GM18858 (cell line): ENCODE results near the gene TEX12.
A peak's percentile ranks its signal among the peaks of the same experiment; 100 is the strongest.

Experiments
- ATAC-seq: cut with Tn5 transposase; IDR thresholded peaks from one replicate; pipeline ENCODE4 v1.9.1; 2021; ENCODE audit not compliant: unreplicated experiment

Gene TEX12

DNA sequence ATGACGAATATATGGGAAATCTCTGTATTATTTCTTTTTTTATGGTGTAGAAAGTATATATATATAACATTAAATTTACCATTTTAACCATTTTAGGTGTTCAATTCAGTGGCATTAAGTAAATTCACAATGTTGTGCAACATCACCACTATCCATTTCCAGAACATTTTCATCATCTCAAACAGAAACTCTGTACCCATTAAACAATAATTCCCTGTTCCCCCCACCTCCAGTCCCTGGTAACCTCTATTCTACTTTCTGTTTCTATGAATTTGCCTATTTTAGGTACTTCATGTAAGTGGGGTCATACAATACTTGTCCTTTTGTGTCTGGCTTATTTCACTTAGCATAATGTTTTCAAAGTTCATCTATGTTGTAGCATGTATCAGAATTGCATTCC lies 43.7 kb downstream of the TEX12 start:
- ATAC-seq, result no peak

DNA sequence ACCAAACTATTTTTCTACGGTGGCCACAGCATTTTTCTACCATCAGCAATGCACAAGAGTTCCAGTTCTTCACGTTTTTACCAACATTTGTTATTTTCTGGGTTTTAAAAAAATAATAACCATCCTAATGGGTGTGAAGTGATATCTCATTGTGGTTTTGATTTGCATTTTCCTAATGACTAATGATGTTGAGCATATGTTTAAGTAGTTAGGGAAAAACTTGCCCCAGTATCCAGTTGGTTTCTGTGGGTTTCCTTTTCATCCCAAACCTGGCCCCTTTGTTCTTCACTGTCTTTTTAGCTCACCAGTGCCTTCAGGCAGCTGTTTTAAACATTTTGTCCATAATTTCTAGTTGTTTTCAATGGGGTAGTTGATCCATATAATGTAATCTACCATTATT lies 44.4 kb downstream of the TEX12 start:
- ATAC-seq, result no peak

DNA sequence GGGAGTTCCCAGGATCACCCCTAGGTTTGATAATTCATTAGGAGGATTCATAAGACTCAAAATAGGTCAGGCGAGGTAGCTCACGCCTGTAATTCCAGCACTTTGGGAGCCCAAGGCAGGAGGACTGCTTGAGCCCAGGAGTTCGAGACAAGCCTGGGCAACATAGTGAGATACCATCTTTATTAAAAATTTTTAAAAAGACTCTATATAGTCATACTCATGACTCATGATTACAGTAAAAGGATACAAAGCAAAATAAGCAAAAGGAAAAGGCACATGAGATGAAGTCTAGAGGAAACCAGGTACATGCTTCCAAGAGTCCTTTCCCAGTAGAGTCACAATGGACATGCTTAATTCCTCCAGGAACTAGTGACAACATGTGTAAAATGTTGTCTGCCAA lies 45.1 kb downstream of the TEX12 start:
- ATAC-seq, result no peak

DNA sequence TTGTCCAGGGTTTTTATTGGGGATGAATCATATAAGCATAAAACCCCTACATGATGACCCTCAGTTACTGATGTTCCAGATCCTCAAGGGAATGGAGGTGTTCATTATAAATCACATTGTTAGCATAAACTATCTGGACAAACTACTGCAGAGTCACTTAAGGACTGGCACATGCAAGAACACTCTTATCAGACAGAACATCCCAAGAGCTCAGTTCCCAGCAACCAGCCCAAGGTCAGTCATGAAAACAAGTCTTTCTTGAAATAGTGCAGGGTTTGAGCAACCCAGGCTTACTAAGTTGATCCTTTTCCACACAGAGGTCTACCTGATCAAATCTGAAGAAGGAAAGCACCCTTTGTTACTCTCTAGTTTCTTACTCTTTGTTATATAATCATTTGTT lies 45.5 kb downstream of the TEX12 start:
- no peak for ATAC-seq

DNA sequence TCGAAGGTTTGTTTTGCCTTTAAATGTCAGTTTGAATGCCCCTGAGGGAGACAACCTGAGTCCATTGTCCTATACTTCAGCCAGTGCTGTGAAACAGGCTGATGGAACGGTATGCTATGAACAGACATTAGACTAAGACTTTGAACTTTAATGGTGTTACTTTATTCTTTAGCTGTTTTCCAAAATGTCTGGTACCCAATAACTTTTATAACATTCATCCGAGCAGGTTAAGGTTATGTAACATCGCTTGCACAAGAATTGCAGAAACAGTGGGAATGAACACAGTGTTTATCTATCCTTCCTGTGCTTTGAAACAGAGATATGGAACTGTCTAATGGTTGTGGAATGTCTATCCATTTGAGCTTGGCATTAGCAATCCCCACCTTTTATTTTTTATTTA lies 46.6 kb downstream of the TEX12 start:
- ATAC-seq, result no peak

DNA sequence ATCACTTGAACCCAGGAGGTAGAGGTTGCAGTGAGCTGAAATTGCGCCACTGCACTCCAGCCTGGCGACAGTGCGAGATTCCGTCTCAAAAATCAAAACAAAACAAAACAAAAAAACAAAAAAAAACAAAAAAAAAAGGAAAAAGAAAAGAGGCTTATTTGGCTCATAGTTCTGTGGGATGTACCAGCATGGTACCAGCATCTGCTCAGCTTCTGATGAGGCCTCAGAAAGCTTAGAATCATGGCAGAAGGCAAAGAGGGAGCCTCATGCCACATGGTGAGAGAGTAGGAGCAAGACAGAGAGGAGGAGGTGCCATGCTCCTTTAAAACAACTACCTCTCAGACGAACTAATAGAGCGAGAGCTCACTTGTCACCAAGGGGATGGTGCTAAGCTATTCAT lies 48.4 kb downstream of the TEX12 start:
- ATAC-seq, result no peak

DNA sequence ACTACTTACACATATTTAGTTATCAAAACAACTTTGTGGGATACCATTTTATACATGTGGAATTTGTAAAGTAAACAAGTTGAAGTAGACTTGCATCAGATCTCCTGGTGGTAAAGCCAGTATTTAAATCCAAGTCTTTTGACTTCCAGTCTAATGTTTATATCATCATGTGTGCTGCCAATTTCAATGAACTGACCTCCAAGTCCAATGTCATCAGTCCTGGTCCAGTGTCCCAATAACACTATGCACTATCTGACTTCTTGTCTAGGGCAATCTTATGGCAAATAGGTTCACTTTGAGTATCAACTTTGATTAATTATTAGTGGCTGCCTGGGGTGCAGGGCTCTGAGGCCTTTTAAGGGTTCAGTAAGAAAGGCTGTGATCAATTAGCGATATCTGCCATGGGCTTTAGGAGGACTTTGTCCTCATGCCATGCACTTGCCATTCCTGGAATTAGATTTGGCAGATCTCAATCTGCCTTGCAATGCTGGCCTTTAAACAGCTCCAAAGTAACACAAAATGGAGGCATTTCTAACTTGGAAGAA lies 49.5 kb downstream of the TEX12 start:
- ATAC-seq, result no peak

DNA sequence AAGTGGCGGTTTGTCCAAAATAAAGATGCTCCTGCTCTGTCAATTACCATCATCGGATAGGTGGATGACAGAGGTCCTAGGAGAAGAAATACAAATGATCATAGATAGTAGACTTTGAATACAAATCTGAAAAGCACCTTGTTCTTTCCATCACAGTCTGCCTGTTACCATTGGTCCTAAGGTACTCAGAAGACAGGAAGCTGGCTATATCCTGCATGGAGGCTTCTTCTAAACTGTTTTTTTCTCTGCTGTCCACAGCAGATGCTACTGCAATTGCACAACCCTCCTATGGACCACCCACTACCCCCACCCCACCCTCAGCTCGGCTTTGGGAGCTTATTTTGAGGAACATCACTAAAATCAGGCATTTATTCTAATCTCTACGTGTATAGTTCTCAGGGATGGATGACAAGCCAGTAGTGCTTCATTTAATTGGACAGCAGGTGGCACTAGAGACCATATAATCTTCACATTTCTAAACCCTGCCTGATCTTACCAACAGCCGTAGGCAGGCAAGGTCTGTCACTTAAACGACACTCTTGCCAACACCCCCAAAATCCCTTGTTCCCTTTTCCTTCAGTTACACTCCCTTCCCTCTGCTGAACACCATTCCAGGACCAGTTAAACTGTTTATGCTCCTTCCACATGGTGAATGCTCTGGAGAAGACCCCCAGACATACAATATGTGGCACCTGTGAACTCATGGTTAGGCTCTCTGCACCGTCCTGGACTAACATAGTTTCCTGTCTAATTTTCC lies 52.5 kb downstream of the TEX12 start:
- peak; percentile 89 for ATAC-seq

DNA sequence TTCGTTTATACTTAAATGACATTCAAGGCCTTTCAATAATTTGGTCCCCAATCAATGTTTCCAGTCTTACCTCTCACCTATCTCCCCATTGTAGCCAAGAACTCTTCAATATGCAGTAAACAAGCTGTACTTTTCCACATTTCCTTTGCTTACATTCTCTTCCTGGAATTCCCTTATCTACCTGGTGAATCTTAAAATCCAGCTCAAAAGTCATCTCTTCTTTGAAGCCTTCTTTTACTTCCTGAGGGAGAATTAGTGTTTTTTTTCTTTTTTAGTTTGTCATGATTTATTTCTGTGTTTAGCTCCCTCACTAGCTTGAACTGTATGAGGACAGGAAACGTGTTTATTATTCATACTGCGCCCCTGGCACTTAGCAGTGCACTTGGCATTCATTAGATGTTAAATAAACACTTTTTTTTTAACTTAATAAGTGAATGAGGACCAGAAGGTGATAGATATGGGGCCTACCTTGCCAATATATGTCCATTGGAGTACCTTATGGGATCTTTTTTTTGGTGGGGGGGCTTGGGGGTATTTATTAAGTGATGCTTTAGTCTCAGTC lies 54.2 kb downstream of the TEX12 start:
- no peak for ATAC-seq
